K562 treated with DMSO at 1 percent for 4 hours (cell line): ENCODE data around the gene RTL1. TPM values are rescaled to one million over a fixed set of nuclear protein-coding genes. Genes with fewer than 3 reads are reported as not detected.

ENCODE experiments used
- total RNA-seq: library from RNA; unstranded; fragments of 300-600 nt; gene quantifications from 2 replicates; pipeline ENCODE4 v1.2.3, GENCODE V29; 2022; ENCODE audit not compliant: insufficient read depth

The RTL1 gene
- 0.17 TPM in 1 of 2 replicates, not detected in the other for total RNA-seq

GRCh38 chr14:100903672-100904185 is at the start of gene RTL1:
Gene RTL1, minus strand, starts transcription at chr14:100903722. Its CDS starts 18,934 bp downstream, at chr14:100884788.

Other genes with a start within 250 kb of the RTL1 start
- gene DLK1, start 176.8 kb downstream of the RTL1 start, total RNA-seq: 448 and 523 TPM in 2 replicates
- gene MEG3, start 77.6 kb downstream of the RTL1 start, total RNA-seq: 5.4 and 5.7 TPM in 2 replicates